ENCODE measurements around the gene MYL7. TPM values are rescaled to one million over a fixed set of nuclear protein-coding genes. Genes with fewer than 3 reads are reported as not detected.

MYL7 gene
- total RNA-seq, 1 donor from 2014 or later, result 0.82 TPM

- H3K4me1 Mint-ChIP-seq (ENCODE audit: unreplicated experiment), result peaks cover 2% of the 10 kb centered on the region
- H3K4me3 Mint-ChIP-seq (ENCODE audit: unreplicated experiment), result no peak overlapping the region
- H3K9me3 Mint-ChIP-seq (ENCODE audit: unreplicated experiment), result no peaks in the 10 kb centered on the region
- H3K27me3 Mint-ChIP-seq (ENCODE audit: unreplicated experiment), result peaks cover 9% of the 10 kb centered on the region
- H3K36me3 Mint-ChIP-seq (ENCODE audit: low read depth, unreplicated experiment), result no peaks in the 10 kb centered on the region
- no peak for TF ChIP-seq CTCF (IDR thresholded peaks at IDR 0.05; ENCODE audit: unreplicated experiment)
- H3K27ac Mint-ChIP-seq (ENCODE audit: unreplicated experiment), result no peak overlapping the region
- no peak for DNase-seq (ENCODE audit: low spot score)
Measured at GRCh38 chr7:44183386-44183785, 42.3 kb upstream of the MYL7 start.

- Mint-ChIP-seq H3K36me3 (ENCODE audit: low read depth, unreplicated experiment) (no peaks in the 10 kb centered on the region), H3K4me1 (ENCODE audit: unreplicated experiment) (peaks cover 2% of the 10 kb centered on the region), H3K27me3 (ENCODE audit: unreplicated experiment) (peaks cover 5% of the 10 kb centered on the region), H3K4me3 (ENCODE audit: unreplicated experiment) (no peak overlapping the region), H3K27ac (ENCODE audit: unreplicated experiment) (no peak overlapping the region), H3K9me3 (ENCODE audit: unreplicated experiment) (no peaks in the 10 kb centered on the region)
- DNase-seq (ENCODE audit: low spot score), result no peak
- TF ChIP-seq CTCF (IDR thresholded peaks at IDR 0.05; ENCODE audit: unreplicated experiment), result no peak
Measured at GRCh38 chr7:44182827-44183226, 41.7 kb upstream of the MYL7 start.

GRCh38 chr7:44180631-44181030 is 39.5 kb upstream of the MYL7 start:
- Mint-ChIP-seq H3K27ac (ENCODE audit: unreplicated experiment) (no peak overlapping the region), H3K27me3 (ENCODE audit: unreplicated experiment) (peaks cover 5% of the 10 kb centered on the region), H3K9me3 (ENCODE audit: unreplicated experiment) (no peaks in the 10 kb centered on the region), H3K4me3 (ENCODE audit: unreplicated experiment) (no peak overlapping the region), H3K36me3 (ENCODE audit: low read depth, unreplicated experiment) (no peaks in the 10 kb centered on the region), H3K4me1 (ENCODE audit: unreplicated experiment) (peaks cover 2% of the 10 kb centered on the region)
- no peak for DNase-seq (ENCODE audit: low spot score)
- no peak for TF ChIP-seq CTCF (IDR thresholded peaks at IDR 0.05; ENCODE audit: unreplicated experiment)

- no peak for DNase-seq (ENCODE audit: low spot score)
- TF ChIP-seq CTCF (IDR thresholded peaks at IDR 0.05; ENCODE audit: unreplicated experiment), result no peak
- Mint-ChIP-seq H3K27ac (ENCODE audit: unreplicated experiment) (no peak overlapping the region), H3K9me3 (ENCODE audit: unreplicated experiment) (no peaks in the 10 kb centered on the region), H3K36me3 (ENCODE audit: low read depth, unreplicated experiment) (peaks cover 4% of the 10 kb centered on the region), H3K4me1 (ENCODE audit: unreplicated experiment) (no peaks in the 10 kb centered on the region), H3K27me3 (ENCODE audit: unreplicated experiment) (peaks cover 7% of the 10 kb centered on the region), H3K4me3 (ENCODE audit: unreplicated experiment) (no peak overlapping the region)
Measured at GRCh38 chr7:44177570-44178131, 36.5 kb upstream of the MYL7 start.

GRCh38 chr7:44176486-44176885 is 35.4 kb upstream of the MYL7 start:
- Mint-ChIP-seq H3K9me3 (ENCODE audit: unreplicated experiment) (no peaks in the 10 kb centered on the region), H3K27ac (ENCODE audit: unreplicated experiment) (no peak overlapping the region), H3K27me3 (ENCODE audit: unreplicated experiment) (peaks cover 6% of the 10 kb centered on the region), H3K36me3 (ENCODE audit: low read depth, unreplicated experiment) (peaks cover 4% of the 10 kb centered on the region), H3K4me1 (ENCODE audit: unreplicated experiment) (no peaks in the 10 kb centered on the region), H3K4me3 (ENCODE audit: unreplicated experiment) (no peak overlapping the region)
- TF ChIP-seq CTCF (IDR thresholded peaks at IDR 0.05; ENCODE audit: unreplicated experiment), result no peak
- no peak for DNase-seq (ENCODE audit: low spot score)
